HEK293 (cell line): ENCODE measurements around the gene NEIL3.

Experiments used
- CTCF ChIA-PET: fragments of 350-600 bp; formaldehyde crosslinking; extraction: SDS; loops from one replicate; lab custom pipeline; 2021; ENCODE audit warnings: antibody characterized with exemption; lab: Yijun Ruan, JAX
- POLR2A ChIA-PET: fragments of 300-600 bp; formaldehyde crosslinking; extraction: SDS; loops from one replicate; lab custom pipeline; 2020; ENCODE audit warnings: antibody characterized with exemption, inconsistent platforms; lab: Yijun Ruan, JAX
- H3K27ac ChIP-seq: fragments of 200-500 bp; sonication (Bioruptor generic); 2 replicates; pipeline ENCODE4 v1.5.1; 2014; ENCODE audit warnings: low read depth, low read length, control low read depth, inconsistent platforms; ENCODE audit errors: extremely low read depth
- H3K36me3 ChIP-seq, 2 experiments: fragments of 200-500 bp in 1 of 2; sonication (Bioruptor generic) in 1 of 2; 1 replicate in 1 of 2; 2 replicates in 1 of 2; pipeline ENCODE4 v1.5.1; 2014 to 2017; ENCODE audit warnings: inconsistent platforms in 2 of 2, low read length in 2 of 2; ENCODE audit not compliant: control insufficient read depth in 2 of 2, insufficient read depth in 1 of 2
- H3K4me1 ChIP-seq: fragments of 200-500 bp; sonication (Bioruptor generic); 2 replicates; pipeline ENCODE4 v1.5.1; 2014; ENCODE audit warnings: mild to moderate bottlenecking, low read length, inconsistent platforms; ENCODE audit not compliant: control insufficient read depth, insufficient read depth
- H3K4me3 ChIP-seq: 2 replicates; pipeline ENCODE4 v1.5.1; 2011; ENCODE audit warnings: low read depth, mild to moderate bottlenecking, control low read depth, low read length, moderate library complexity
- H3K9me3 ChIP-seq: fragments of 200-500 bp; sonication (Bioruptor generic); 2 replicates; pipeline ENCODE4 v1.5.1; 2014; ENCODE audit warnings: low read depth, low read length, inconsistent platforms; ENCODE audit not compliant: control insufficient read depth, insufficient read depth
- FEZF1 ChIP-seq: fragments of 450-650 bp; formaldehyde crosslinking; IDR thresholded peaks from 2 replicates; pipeline ENCODE4 v1.5.1; 2016; ENCODE audit warnings: missing biosample characterization, missing genetic modification characterization
- GLI2 ChIP-seq: fragments of 450-650 bp; formaldehyde crosslinking; IDR thresholded peaks from 2 replicates; pipeline ENCODE4; 2017; ENCODE audit warnings: missing biosample characterization, missing genetic modification characterization, low read depth, borderline replicate concordance
- KLF16 ChIP-seq: fragments of 450-650 bp; formaldehyde crosslinking; IDR thresholded peaks from 2 replicates; pipeline ENCODE4 v1.5.1; 2017; ENCODE audit warnings: missing biosample characterization, missing genetic modification characterization
- KLF9 ChIP-seq: fragments of 450-650 bp; formaldehyde crosslinking; IDR thresholded peaks from 2 replicates; pipeline ENCODE4 v1.5.1; 2016; ENCODE audit warnings: missing biosample characterization, missing genetic modification characterization, low read depth
- MYNN ChIP-seq: fragments of 450-650 bp; formaldehyde crosslinking; IDR thresholded peaks from 2 replicates; pipeline ENCODE4 v1.5.1; 2016; ENCODE audit warnings: missing biosample characterization, missing genetic modification characterization, borderline replicate concordance
- PRDM4 ChIP-seq: fragments of 450-650 bp; formaldehyde crosslinking; IDR thresholded peaks from 2 replicates; pipeline ENCODE4 v1.5.1; 2017; ENCODE audit warnings: missing biosample characterization, missing genetic modification characterization
- RBAK ChIP-seq: fragments of 450-650 bp; formaldehyde crosslinking; IDR thresholded peaks from 2 replicates; pipeline ENCODE4 v1.5.1; 2016; ENCODE audit warnings: missing biosample characterization, missing genetic modification characterization
- ZFHX2 ChIP-seq: fragments of 450-650 bp; formaldehyde crosslinking; conservative IDR thresholded peaks from 2 replicates; pipeline ENCODE4 v1.5.1; 2016; ENCODE audit warnings: missing biosample characterization, missing genetic modification characterization
- ZFP37 ChIP-seq: fragments of 450-650 bp; formaldehyde crosslinking; IDR thresholded peaks from 2 replicates; pipeline ENCODE4 v1.5.1; 2016; ENCODE audit warnings: missing biosample characterization, missing genetic modification characterization
- ZNF10 ChIP-seq: fragments of 450-650 bp; formaldehyde crosslinking; IDR thresholded peaks from 2 replicates; pipeline ENCODE4 v1.5.1; 2017; ENCODE audit warnings: missing biosample characterization, missing genetic modification characterization
- ZNF132 ChIP-seq: fragments of 450-650 bp; formaldehyde crosslinking; IDR thresholded peaks from 2 replicates; pipeline ENCODE4 v1.5.1; 2017; ENCODE audit warnings: missing biosample characterization, missing genetic modification characterization, borderline replicate concordance
- ZNF133 ChIP-seq: fragments of 450-650 bp; formaldehyde crosslinking; IDR thresholded peaks from 2 replicates; pipeline ENCODE4 v1.5.1; 2016; ENCODE audit warnings: missing biosample characterization, missing genetic modification characterization
- ZNF184 ChIP-seq: fragments of 450-650 bp; IDR thresholded peaks from 2 replicates; pipeline ENCODE4 v1.5.1; 2018; ENCODE audit warnings: missing biosample characterization, mild to moderate bottlenecking, missing genetic modification characterization
- ZNF214 ChIP-seq: fragments of 450-650 bp; formaldehyde crosslinking; IDR thresholded peaks from 2 replicates; pipeline ENCODE4 v1.5.1; 2017; ENCODE audit warnings: missing biosample characterization, mild to moderate bottlenecking, missing genetic modification characterization, borderline replicate concordance
- ZNF366 ChIP-seq: fragments of 450-650 bp; formaldehyde crosslinking; conservative IDR thresholded peaks from 2 replicates; pipeline ENCODE4 v1.5.1; 2016; ENCODE audit warnings: missing biosample characterization, missing genetic modification characterization
- ZNF558 ChIP-seq: fragments of 450-650 bp; formaldehyde crosslinking; IDR thresholded peaks from 2 replicates; pipeline ENCODE4 v1.5.1; 2016; ENCODE audit warnings: missing biosample characterization, missing genetic modification characterization
- ZNF600 ChIP-seq: fragments of 450-650 bp; formaldehyde crosslinking; IDR thresholded peaks from 2 replicates; pipeline ENCODE4 v1.5.1; 2016; ENCODE audit warnings: missing biosample characterization, missing genetic modification characterization
- ZNF624 ChIP-seq: fragments of 450-650 bp; formaldehyde crosslinking; IDR thresholded peaks from 2 replicates; pipeline ENCODE4 v1.5.1; 2017; ENCODE audit warnings: missing biosample characterization, missing genetic modification characterization
- ZNF645 ChIP-seq: fragments of 450-650 bp; formaldehyde crosslinking; IDR thresholded peaks from 2 replicates; pipeline ENCODE4; 2016; ENCODE audit warnings: missing biosample characterization, missing genetic modification characterization
- ZNF654 ChIP-seq: fragments of 450-650 bp; formaldehyde crosslinking; IDR thresholded peaks from 2 replicates; pipeline ENCODE4 v1.5.1; 2016; ENCODE audit warnings: low read depth, missing biosample characterization, missing genetic modification characterization
- ZNF792 ChIP-seq: fragments of 450-650 bp; formaldehyde crosslinking; IDR thresholded peaks from 2 replicates; pipeline ENCODE4 v1.5.1; 2016; ENCODE audit warnings: missing biosample characterization, missing genetic modification characterization
- TF ChIP-seq, protein P1 (sequence below): fragments of 450-650 bp; formaldehyde crosslinking; IDR thresholded peaks from 2 replicates; pipeline ENCODE4 v1.5.1; 2017; ENCODE audit warnings: missing biosample characterization, missing genetic modification characterization
- TF ChIP-seq, protein P2 (sequence below): fragments of 450-650 bp; formaldehyde crosslinking; IDR thresholded peaks from 2 replicates; pipeline ENCODE4 v1.5.1; 2016; ENCODE audit warnings: missing biosample characterization, missing genetic modification characterization

Gene NEIL3

DNA sequence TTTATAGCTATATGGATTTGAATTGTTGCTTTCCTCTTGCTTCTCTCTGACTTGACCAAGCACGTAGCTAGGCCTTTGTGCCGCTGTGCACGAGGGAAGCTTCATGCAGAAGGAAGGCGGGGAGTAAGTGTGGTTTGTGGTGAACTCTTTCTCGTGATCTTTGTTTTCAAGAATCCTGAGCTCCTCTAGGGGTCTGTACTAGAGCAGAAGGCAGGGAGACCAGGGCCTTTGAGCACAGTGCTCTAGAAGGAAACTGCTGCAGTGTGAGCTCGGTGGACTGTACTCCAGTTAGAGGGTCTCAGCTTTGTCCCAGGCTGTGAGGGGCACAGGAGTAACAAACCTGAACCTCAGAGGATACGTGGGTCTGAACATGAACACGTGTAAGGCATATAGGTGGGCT is 83.6 kb downstream of the NEIL3 start:
- POLR2A ChIA-PET = no interaction called here
- H3K4me3 ChIP-seq = no peak overlapping the region
- H3K4me1 ChIP-seq = no peaks in the 10 kb centered on the region
- no peaks in the 10 kb centered on the region for H3K9me3 ChIP-seq
- CTCF ChIA-PET = no interaction called here
- H3K27ac ChIP-seq = no peak overlapping the region
- H3K36me3 ChIP-seq = no peaks in the 10 kb centered on the region
- no peak for TF ChIP-seq ZNF133
- TF ChIP-seq PRDM4 (tag by site-specific recombination) = no peak
- TF ChIP-seq, protein P1, sequence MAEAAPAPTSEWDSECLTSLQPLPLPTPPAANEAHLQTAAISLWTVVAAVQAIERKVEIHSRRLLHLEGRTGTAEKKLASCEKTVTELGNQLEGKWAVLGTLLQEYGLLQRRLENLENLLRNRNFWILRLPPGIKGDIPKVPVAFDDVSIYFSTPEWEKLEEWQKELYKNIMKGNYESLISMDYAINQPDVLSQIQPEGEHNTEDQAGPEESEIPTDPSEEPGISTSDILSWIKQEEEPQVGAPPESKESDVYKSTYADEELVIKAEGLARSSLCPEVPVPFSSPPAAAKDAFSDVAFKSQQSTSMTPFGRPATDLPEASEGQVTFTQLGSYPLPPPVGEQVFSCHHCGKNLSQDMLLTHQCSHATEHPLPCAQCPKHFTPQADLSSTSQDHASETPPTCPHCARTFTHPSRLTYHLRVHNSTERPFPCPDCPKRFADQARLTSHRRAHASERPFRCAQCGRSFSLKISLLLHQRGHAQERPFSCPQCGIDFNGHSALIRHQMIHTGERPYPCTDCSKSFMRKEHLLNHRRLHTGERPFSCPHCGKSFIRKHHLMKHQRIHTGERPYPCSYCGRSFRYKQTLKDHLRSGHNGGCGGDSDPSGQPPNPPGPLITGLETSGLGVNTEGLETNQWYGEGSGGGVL (tag by site-specific recombination) = no peak
- TF ChIP-seq RBAK (tag by site-specific recombination) = no peak
- TF ChIP-seq KLF9 (tag by site-specific recombination) = no peak
- no peak for TF ChIP-seq ZNF132 (tag by site-specific recombination)
- TF ChIP-seq ZNF792 (tag by site-specific recombination) = no peak
- TF ChIP-seq FEZF1 (tag by site-specific recombination) = no peak
- TF ChIP-seq ZNF558 = no peak
- no peak for TF ChIP-seq ZFHX2 (tag by site-specific recombination)
- TF ChIP-seq ZNF600 (tag by site-specific recombination) = no peak
- TF ChIP-seq ZNF654 = no peak
- no peak for TF ChIP-seq MYNN
- no peak for TF ChIP-seq ZNF645
- no peak for TF ChIP-seq KLF16

- Histone ChIP-seq H3K36me3 (no peaks in the 10 kb centered on the region), H3K9me3 (no peaks in the 10 kb centered on the region), H3K27ac (no peak overlapping the region), H3K4me3 (no peak overlapping the region), H3K4me1 (no peaks in the 10 kb centered on the region)
- CTCF ChIA-PET = no interaction called here
- TF ChIP-seq GLI2 (no peak), ZNF10 (tag by site-specific recombination) (no peak), ZFP37 (tag by site-specific recombination) (no peak), ZNF624 (no peak), ZNF366 (tag by site-specific recombination) (no peak)
- POLR2A ChIA-PET = no interaction called here
Measured at GRCh38 chr4:177396352-177396751, 86.7 kb downstream of the NEIL3 start.

GRCh38 chr4:177400030-177400429 is 90.4 kb downstream of the NEIL3 start:
- Histone ChIP-seq H3K36me3 (no peaks in the 10 kb centered on the region), H3K4me3 (no peak overlapping the region), H3K4me1 (no peaks in the 10 kb centered on the region), H3K9me3 (no peaks in the 10 kb centered on the region), H3K27ac (no peak overlapping the region)
- POLR2A ChIA-PET = no interaction called here
- TF ChIP-seq ZNF214 (tag by site-specific recombination) (no peak), ZNF184 (tag by site-specific recombination) (no peak)
- TF ChIP-seq, protein P2, sequence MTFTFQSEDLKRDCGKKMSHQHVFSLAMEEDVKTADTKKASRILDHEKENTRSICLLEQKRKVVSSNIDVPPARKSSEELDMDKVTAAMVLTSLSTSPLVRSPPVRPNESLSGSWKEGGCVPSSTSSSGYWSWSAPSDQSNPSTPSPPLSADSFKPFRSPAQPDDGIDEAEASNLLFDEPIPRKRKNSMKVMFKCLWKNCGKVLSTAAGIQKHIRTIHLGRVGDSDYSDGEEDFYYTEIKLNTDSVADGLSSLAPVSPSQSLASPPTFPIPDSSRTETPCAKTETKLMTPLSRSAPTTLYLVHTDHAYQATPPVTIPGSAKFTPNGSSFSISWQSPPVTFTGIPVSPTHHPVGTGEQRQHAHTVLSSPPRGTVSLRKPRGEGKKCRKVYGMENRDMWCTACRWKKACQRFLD (tag by site-specific recombination) = no peak
- CTCF ChIA-PET = no interaction called here
